NT2/D1 (cell line): ENCODE results near the gene GNG14.

ENCODE experiments used
- DNase-seq: peaks from one replicate; pipeline ENCODE4 v3.0.0-alpha.2; 2011; ENCODE audit warnings: low read depth, low spot score
- H3K27me3 ChIP-seq: 2 replicates; pipeline ENCODE4 v1.6.0; 2011; ENCODE audit warnings: mild to moderate bottlenecking; ENCODE audit not compliant: insufficient read length, insufficient read depth
- H3K36me3 ChIP-seq: 2 replicates; pipeline ENCODE4 v1.6.1; 2011; ENCODE audit warnings: mild to moderate bottlenecking, low read length, mixed read lengths; ENCODE audit not compliant: insufficient read depth, insufficient read length
- H3K4me1 ChIP-seq: 2 replicates; pipeline ENCODE4 v1.5.1; 2011; ENCODE audit not compliant: insufficient read depth, insufficient read length
- H3K4me3 ChIP-seq: 2 replicates; pipeline ENCODE4 v1.5.1; 2011; ENCODE audit warnings: low read depth; ENCODE audit not compliant: insufficient read length
- H3K9ac ChIP-seq: 2 replicates; pipeline ENCODE4 v1.6.0; 2011; ENCODE audit warnings: low read depth; ENCODE audit not compliant: insufficient read length
- H3K9me3 ChIP-seq: 2 replicates; pipeline ENCODE4 v1.5.1; 2011; ENCODE audit warnings: mild to moderate bottlenecking, low read length; ENCODE audit not compliant: insufficient read depth
- SUZ12 ChIP-seq: IDR thresholded peaks from 2 replicates; pipeline ENCODE4 v1.6.1; 2011; ENCODE audit not compliant: insufficient read length, insufficient read depth; ENCODE audit errors: extremely low read depth
- YY1 ChIP-seq: IDR thresholded peaks from 2 replicates; pipeline ENCODE4 v1.6.1; 2011; ENCODE audit not compliant: insufficient read length, insufficient read depth
- ZNF274 ChIP-seq: IDR thresholded peaks from 2 replicates; pipeline ENCODE4 v1.6.1; 2011; ENCODE audit warnings: mild to moderate bottlenecking, low read depth, low read length

Gene GNG14

DNA sequence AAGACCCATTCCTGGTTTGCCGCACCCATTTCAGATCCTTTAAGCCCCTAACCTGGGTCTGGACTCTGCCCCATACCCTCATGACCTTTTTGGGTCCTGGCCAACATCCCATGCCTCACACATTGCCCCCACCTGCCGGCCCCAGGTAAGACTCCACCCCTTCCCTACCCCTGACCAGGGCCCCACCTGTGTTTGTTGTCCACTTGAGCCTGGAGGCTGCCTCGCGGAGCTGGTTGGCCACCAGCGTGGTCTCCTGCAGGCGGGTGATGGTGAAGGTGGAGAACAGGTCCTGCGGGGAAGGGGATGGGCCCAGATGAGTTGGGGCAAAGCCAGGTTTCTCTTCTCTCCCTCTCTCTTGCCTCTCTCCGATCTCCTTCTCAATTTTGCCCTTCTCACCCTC, 40.8 kb upstream of the GNG14 start:
- TF ChIP-seq ZNF274 (no peak), YY1 (no peak), SUZ12 (no peak)
- Histone ChIP-seq H3K36me3 (peaks cover 34% of the 10 kb centered on the region), H3K9ac (no peak overlapping the region), H3K9me3 (no peaks in the 10 kb centered on the region; the same call in 1 of the 2 replicates), H3K4me3 (no peak overlapping the region), H3K27me3 (no peaks in the 10 kb centered on the region), H3K4me1 (no peaks in the 10 kb centered on the region)
- DNase-seq, result no peak

GRCh38 chr19:12647490-12648071, 40.2 kb upstream of the GNG14 start:
- TF ChIP-seq ZNF274, result no peak
- TF ChIP-seq SUZ12, result no peak
- TF ChIP-seq YY1, result no peak
- Histone ChIP-seq H3K4me3 (no peak overlapping the region), H3K36me3 (peaks cover 36% of the 10 kb centered on the region), H3K9ac (no peak overlapping the region), H3K9me3 (no peaks in the 10 kb centered on the region; the same call in 1 of the 2 replicates), H3K27me3 (no peaks in the 10 kb centered on the region), H3K4me1 (no peaks in the 10 kb centered on the region)
- no peak for DNase-seq

DNA sequence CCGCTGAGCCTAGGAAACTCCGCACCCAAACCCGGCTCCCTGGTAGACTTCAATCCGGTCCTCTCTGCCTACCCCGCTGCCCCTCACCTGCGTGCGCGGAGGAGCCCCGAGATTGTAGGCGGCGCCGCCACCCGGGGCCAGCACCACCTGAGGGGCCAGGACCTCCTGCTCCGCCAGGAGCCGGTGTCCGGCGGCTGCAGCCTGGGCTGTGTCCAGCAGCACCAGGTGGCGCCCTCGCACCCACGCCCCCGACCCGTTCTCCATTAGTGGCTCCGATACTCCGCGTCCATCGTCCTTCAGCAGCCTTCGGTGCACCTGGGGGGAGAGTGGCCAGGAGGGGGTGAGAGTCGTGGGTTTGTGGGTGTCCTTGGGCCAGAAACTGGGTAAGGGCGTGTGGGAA, 39.7 kb upstream of the GNG14 start:
- TF ChIP-seq ZNF274 (no peak), YY1 (no peak), SUZ12 (no peak)
- no peaks in the 10 kb centered on the region for H3K4me1 ChIP-seq
- DNase-seq, result no peak
- H3K9me3 ChIP-seq, result no peaks in the 10 kb centered on the region; the same call in 1 of the 2 replicates
- H3K36me3 ChIP-seq, result peaks cover 33% of the 10 kb centered on the region
- no peak overlapping the region for H3K4me3 ChIP-seq
- H3K27me3 ChIP-seq, result no peaks in the 10 kb centered on the region
- H3K9ac ChIP-seq, result no peak overlapping the region

DNA sequence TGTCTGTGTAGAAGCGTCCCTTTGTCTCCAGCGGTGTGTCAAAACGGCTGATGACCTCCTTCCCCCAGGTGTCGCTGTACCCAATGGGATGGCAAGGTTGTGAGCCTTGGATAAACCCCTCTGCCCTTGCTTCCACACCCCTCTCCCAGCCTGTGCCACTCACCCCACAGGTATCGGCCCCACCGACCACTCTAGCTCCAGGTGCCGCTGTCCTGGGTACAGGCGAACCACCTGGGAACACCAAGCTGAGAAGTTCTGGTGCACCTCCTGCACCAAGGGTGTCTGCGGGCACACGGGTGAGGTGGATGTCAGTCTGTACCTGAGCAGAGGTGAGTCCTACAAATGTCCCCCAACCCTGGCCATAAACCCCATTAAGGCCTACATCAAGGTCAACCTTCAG, 37.9 kb upstream of the GNG14 start:
- no peak overlapping the region for H3K4me3 ChIP-seq
- H3K4me1 ChIP-seq, result no peaks in the 10 kb centered on the region
- TF ChIP-seq YY1 (no peak), ZNF274 (no peak), SUZ12 (no peak)
- no peak overlapping the region for H3K9ac ChIP-seq
- peaks cover 35% of the 10 kb centered on the region for H3K36me3 ChIP-seq
- H3K9me3 ChIP-seq, result no peaks in the 10 kb centered on the region; the same call in 1 of the 2 replicates
- no peak for DNase-seq
- no peaks in the 10 kb centered on the region for H3K27me3 ChIP-seq

DNA sequence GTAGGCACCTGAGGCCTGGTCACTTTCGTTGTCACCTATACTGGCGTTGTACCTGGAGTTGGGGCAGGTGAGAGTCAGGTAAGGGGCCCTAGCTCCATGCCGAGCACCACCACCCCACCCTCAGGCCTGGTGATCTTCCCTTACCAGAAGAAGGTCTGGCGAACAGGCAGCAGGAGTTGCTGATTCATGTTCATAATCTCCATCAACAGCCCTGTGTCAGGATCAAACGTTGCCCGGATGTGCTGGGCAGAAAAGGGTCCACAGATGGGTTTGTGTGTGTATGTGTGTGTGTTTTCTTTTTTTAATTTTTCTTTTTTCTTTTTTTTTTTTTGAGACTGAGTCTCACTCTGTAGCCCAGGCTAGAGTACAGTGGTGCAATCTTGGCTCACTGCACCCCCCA, 35.6 kb upstream of the GNG14 start:
- peaks cover 44% of the 10 kb centered on the region for H3K36me3 ChIP-seq
- TF ChIP-seq YY1, result no peak
- TF ChIP-seq ZNF274, result no peak
- TF ChIP-seq SUZ12, result no peak
- H3K4me3 ChIP-seq, result no peak overlapping the region
- no peak for DNase-seq
- no peaks in the 10 kb centered on the region for H3K4me1 ChIP-seq
- no peaks in the 10 kb centered on the region for H3K27me3 ChIP-seq
- H3K9me3 ChIP-seq, result no peaks in the 10 kb centered on the region; the same call in 1 of the 2 replicates
- H3K9ac ChIP-seq, result no peak overlapping the region

DNA sequence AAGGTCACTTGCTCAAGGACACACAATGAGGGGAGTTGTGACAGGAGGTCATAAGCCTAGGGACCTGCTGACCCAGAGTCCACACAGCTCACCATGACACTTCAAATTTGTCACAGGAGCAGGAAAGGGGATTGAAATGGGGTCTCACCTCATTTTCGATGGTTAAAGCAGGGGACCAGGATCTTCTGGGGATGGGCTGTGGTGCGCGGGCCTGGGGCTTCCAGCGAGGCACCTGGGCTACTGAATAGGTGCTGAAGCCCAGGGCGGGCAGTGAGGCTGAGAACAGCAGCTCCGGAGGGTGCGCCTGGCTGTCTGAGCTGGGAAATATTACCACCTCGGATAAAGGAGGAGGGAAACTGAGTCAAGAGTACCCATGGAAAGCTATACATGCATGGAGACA, 32.3 kb upstream of the GNG14 start:
- DNase-seq, result no peak
- no peaks in the 10 kb centered on the region for H3K9me3 ChIP-seq
- peaks cover 2% of the 10 kb centered on the region for H3K4me1 ChIP-seq
- H3K27me3 ChIP-seq, result no peaks in the 10 kb centered on the region
- no peak overlapping the region for H3K4me3 ChIP-seq
- TF ChIP-seq SUZ12 (no peak), ZNF274 (no peak), YY1 (no peak)
- H3K9ac ChIP-seq, result no peak overlapping the region
- H3K36me3 ChIP-seq, result peaks cover 59% of the 10 kb centered on the region

DNA sequence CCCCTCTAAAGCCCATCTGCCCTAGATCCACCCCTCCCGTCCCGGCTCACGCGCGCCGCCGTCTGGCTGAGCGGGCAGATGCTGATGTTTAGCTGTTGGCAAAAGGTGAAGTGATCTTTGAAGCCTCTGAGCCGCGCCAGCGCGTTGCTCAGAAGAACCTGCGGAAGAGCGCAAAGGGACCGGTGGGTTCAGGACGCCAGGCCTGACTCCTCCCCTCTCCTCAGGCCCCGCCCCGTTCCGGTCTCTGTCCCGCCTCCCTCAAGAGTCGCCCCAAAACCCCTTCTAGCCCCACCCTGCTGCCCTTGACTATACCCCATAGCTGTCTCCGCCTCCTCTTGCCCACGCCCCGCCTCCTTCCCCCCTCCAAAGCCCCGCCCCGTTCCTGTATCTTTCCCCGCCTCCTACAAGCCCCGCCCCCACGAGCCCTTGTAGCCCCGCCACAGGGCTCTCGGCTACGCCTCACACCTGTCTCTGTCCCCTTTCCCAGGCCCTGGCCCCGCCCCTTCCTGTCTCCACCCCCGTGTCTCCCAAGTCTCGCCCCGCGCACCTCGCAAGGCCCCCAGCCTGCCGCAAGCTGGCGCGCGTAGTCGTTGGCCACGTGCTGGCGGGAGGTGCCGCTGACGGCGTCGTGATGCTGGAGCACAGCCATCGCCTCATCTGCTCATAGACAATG, 30.8 kb upstream of the GNG14 start:
- Histone ChIP-seq H3K36me3 (peaks cover 66% of the 10 kb centered on the region), H3K9me3 (no peaks in the 10 kb centered on the region), H3K4me1 (peaks cover 2% of the 10 kb centered on the region), H3K27me3 (no peaks in the 10 kb centered on the region), H3K4me3 (no peak overlapping the region), H3K9ac (no peak overlapping the region)
- no peak for DNase-seq
- no peak for TF ChIP-seq SUZ12
- no peak for TF ChIP-seq YY1
- no peak for TF ChIP-seq ZNF274
